ENCODE data around the gene COL6A6.

COL6A6 gene

GRCh38 chr3:130516645-130517512 lies at the start of gene COL6A6:
TSS of gene COL6A6 (plus strand) at chr3:130517177. CDS start at chr3:130560365, 43,188 bp downstream.
- DNase-seq (ENCODE audit: low read depth): no peak

- DNase-seq (ENCODE audit: low read depth): no peak
Measured at GRCh38 chr3:130468311-130468710, 48.7 kb upstream of the COL6A6 start.

- DNase-seq (ENCODE audit: low read depth): no peak
Measured at GRCh38 chr3:130470126-130470525, 46.9 kb upstream of the COL6A6 start.

GRCh38 chr3:130473416-130473815 lies 43.6 kb upstream of the COL6A6 start:
- no peak for DNase-seq (ENCODE audit: low read depth)

- no peak for DNase-seq (ENCODE audit: low read depth)
Measured at GRCh38 chr3:130480736-130481135, 36.2 kb upstream of the COL6A6 start.

- DNase-seq (ENCODE audit: low read depth): no peak
Measured at GRCh38 chr3:130488288-130488687, 28.7 kb upstream of the COL6A6 start.

GRCh38 chr3:130488769-130489450 lies 28.1 kb upstream of the COL6A6 start:
- DNase-seq (ENCODE audit: low read depth): no peak

- DNase-seq (ENCODE audit: low read depth): no peak
Measured at GRCh38 chr3:130490241-130490640, 26.7 kb upstream of the COL6A6 start.

GRCh38 chr3:130491431-130491830 lies 25.5 kb upstream of the COL6A6 start:
- no peak for DNase-seq (ENCODE audit: low read depth)

GRCh38 chr3:130504701-130505100 lies 12.3 kb upstream of the COL6A6 start:
- no peak for DNase-seq (ENCODE audit: low read depth)

GRCh38 chr3:130506031-130506430 lies 10.9 kb upstream of the COL6A6 start:
- no peak for DNase-seq (ENCODE audit: low read depth)

GRCh38 chr3:130507746-130508145 lies 9.2 kb upstream of the COL6A6 start:
- no peak for DNase-seq (ENCODE audit: low read depth)

- no peak for DNase-seq (ENCODE audit: low read depth)
Measured at GRCh38 chr3:130509008-130509407, 8.0 kb upstream of the COL6A6 start.

GRCh38 chr3:130514681-130515080 lies 2.3 kb upstream of the COL6A6 start:
- DNase-seq (ENCODE audit: low read depth): no peak

GRCh38 chr3:130515755-130516154 lies 1.2 kb upstream of the COL6A6 start:
- no peak for DNase-seq (ENCODE audit: low read depth)

- DNase-seq (ENCODE audit: low read depth): no peak
Measured at GRCh38 chr3:130517602-130518001, 625 bp downstream of the COL6A6 start.

- DNase-seq (ENCODE audit: low read depth): no peak
Measured at GRCh38 chr3:130519754-130520153, 2.8 kb downstream of the COL6A6 start.

- DNase-seq (ENCODE audit: low read depth): no peak
Measured at GRCh38 chr3:130522399-130522798, 5.4 kb downstream of the COL6A6 start.

- no peak for DNase-seq (ENCODE audit: low read depth)
Measured at GRCh38 chr3:130527426-130527825, 10.4 kb downstream of the COL6A6 start.

GRCh38 chr3:130528120-130528519 lies 11.1 kb downstream of the COL6A6 start:
- DNase-seq (ENCODE audit: low read depth): no peak

- DNase-seq (ENCODE audit: low read depth): no peak
Measured at GRCh38 chr3:130529486-130530215, 12.7 kb downstream of the COL6A6 start.

- DNase-seq (ENCODE audit: low read depth): no peak
Measured at GRCh38 chr3:130533247-130533646, 16.3 kb downstream of the COL6A6 start.
